B cell (primary cell): ENCODE data around the gene MIER3. TPM values are rescaled to one million over a fixed set of nuclear protein-coding genes. Genes with fewer than 3 reads are reported as not detected.

Experiments used
- ATAC-seq: fragments of 200-7000 bp; cut with Tn5 transposase; one replicate; pipeline ENCODE4 v1.10.0; 2021; ENCODE audit warnings: low read depth, mild to moderate bottlenecking, moderate number of reproducible peaks, moderate library complexity
- CTCF ChIA-PET: fragments of 350-600 bp; sonication (Branson Sonifier 250); formaldehyde crosslinking; loops from one replicate; lab custom pipeline; 2021; ENCODE audit warnings: antibody characterized with exemption, inconsistent platforms; lab: Charles Lee
- POLR2A ChIA-PET: fragments of 350-600 bp; sonication (Branson Sonifier 250); formaldehyde crosslinking; loops from one replicate; lab custom pipeline; 2021; ENCODE audit warnings: antibody characterized with exemption; lab: Charles Lee
- DNase-seq: peaks from one replicate; pipeline ENCODE4 v3.0.0; 2013
- H2AFZ ChIP-seq: 2 replicates; pipeline ENCODE4 v1.6.1; 2012; ENCODE audit warnings: mild to moderate bottlenecking, low read depth, low read length; ENCODE audit not compliant: insufficient read depth, poor library complexity, severe bottlenecking
- H3K27ac ChIP-seq, 2 donors: 1 replicate in 1 of 2; 2 replicates in 1 of 2; pipeline ENCODE4 v1.5.1; 2012 to 2013; ENCODE audit warnings: low read length in 2 of 2, mild to moderate bottlenecking in 2 of 2, moderate library complexity in 1 of 2
- H3K27me3 ChIP-seq, 4 experiments: fragments of 200-600 bp in 1 of 4; sonication (generic) in 1 of 4; replicated peaks in 1 of 4; 1 replicate in 2 of 4; 2 replicates in 2 of 4; pipeline versions ENCODE4 v1.6.1 to v1.7.0; 2013 to 2016; ENCODE audit warnings: low read length in 3 of 4, mild to moderate bottlenecking in 2 of 4, mixed read lengths in 1 of 4, moderate library complexity in 1 of 4; ENCODE audit not compliant: insufficient read depth in 4 of 4, control insufficient read depth in 3 of 4; ENCODE audit errors: control extremely low read depth in 1 of 4
- H3K36me3 ChIP-seq, 2 experiments: replicated peaks in 1 of 2; 1 replicate in 1 of 2; 2 replicates in 1 of 2; pipeline versions ENCODE4 v1.6.1 to v1.7.1; 2013; ENCODE audit warnings: low read length in 1 of 2; ENCODE audit not compliant: insufficient read depth in 2 of 2, control insufficient read depth in 1 of 2; ENCODE audit errors: control extremely low read depth in 1 of 2, extremely low read depth in 1 of 2
- H3K4me1 ChIP-seq, 2 donors: fragments of 200-600 bp in 1 of 2; sonication (generic) in 1 of 2; 1 replicate in 1 of 2; 2 replicates in 1 of 2; pipeline versions ENCODE4 v1.5.1 to v1.6.1; 2013 to 2017; ENCODE audit warnings: low read length in 2 of 2; ENCODE audit not compliant: control insufficient read depth in 2 of 2, insufficient read depth in 2 of 2
- H3K4me2 ChIP-seq: replicated peaks from 2 replicates; pipeline ENCODE3; 2012; ENCODE audit warnings: mild to moderate bottlenecking, low read depth, low read length; ENCODE audit not compliant: poor library complexity, severe bottlenecking
- H3K4me3 ChIP-seq, 5 experiments: fragments of 200-600 bp in 1 of 5; sonication (generic) in 1 of 5; 1 replicate in 3 of 5; 2 replicates in 2 of 5; pipeline versions ENCODE4 v1.5.1 to v1.7.0; 2011 to 2016; ENCODE audit warnings: low read length in 4 of 5, mild to moderate bottlenecking in 4 of 5, low read depth in 2 of 5, control low read depth in 1 of 5, moderate library complexity in 1 of 5; ENCODE audit not compliant: insufficient read depth in 1 of 5; ENCODE audit errors: control extremely low read depth in 1 of 5, extremely low read depth in 1 of 5
- H3K79me2 ChIP-seq: fragments of 200-600 bp; sonication (generic); one replicate; pipeline ENCODE4 v1.6.0; 2016; ENCODE audit warnings: low read length; ENCODE audit not compliant: control insufficient read depth, insufficient read depth
- H3K9ac ChIP-seq: fragments of 200-600 bp; sonication (generic); 2 replicates; pipeline ENCODE4 v1.6.1; 2017; ENCODE audit warnings: mild to moderate bottlenecking, low read length, moderate library complexity
- H3K9me3 ChIP-seq, 3 donors: one replicate each; pipeline versions ENCODE4 v1.6.1 to v1.7.1; 2013; ENCODE audit warnings: low read length in 2 of 3; ENCODE audit not compliant: control insufficient read depth in 2 of 3, insufficient read depth in 1 of 3; ENCODE audit errors: control extremely low read depth in 1 of 3
- H4K20me1 ChIP-seq: 2 replicates; pipeline ENCODE4 v1.6.0; 2012; ENCODE audit warnings: mild to moderate bottlenecking, low read length; ENCODE audit not compliant: insufficient read depth, control insufficient read depth, poor library complexity, severe bottlenecking
- H3K27ac Mint-ChIP-seq: one replicate; pipeline ENCODE4 v1.8.0; 2021; ENCODE audit warnings: mixed read lengths
- H3K27me3 Mint-ChIP-seq: one replicate; pipeline ENCODE4 v1.8.0; 2021; ENCODE audit warnings: mixed read lengths
- H3K4me1 Mint-ChIP-seq: one replicate; pipeline ENCODE4 v1.8.0; 2021; ENCODE audit warnings: mixed read lengths
- H3K4me3 Mint-ChIP-seq: one replicate; pipeline ENCODE4 v1.8.0; 2021; ENCODE audit warnings: mixed read lengths
- H3K9me3 Mint-ChIP-seq: one replicate; pipeline ENCODE4 v1.8.0; 2022; ENCODE audit warnings: mixed read lengths; ENCODE audit not compliant: insufficient read depth
- EZH2 ChIP-seq: IDR thresholded peaks from 2 replicates; pipeline ENCODE4 v1.6.1; 2012; ENCODE audit warnings: borderline replicate concordance, low read depth, mild to moderate bottlenecking, moderate library complexity, low read length; ENCODE audit not compliant: insufficient read depth, poor library complexity, severe bottlenecking
- WGBS: methylation state at CpG from one replicate; pipeline ENCODE4 v1.1.5; 2013; ENCODE audit warnings: missing lambda C conversion rate; ENCODE audit not compliant: insufficient coverage; 5-methylcytosine and 5-hydroxymethylcytosine counted together
- intact Hi-C: fragments of 100-400 bp; cut with micrococcal nuclease; formaldehyde crosslinking; loops from one replicate; pipeline ENCODE4 v1.10.0; 2022
- polyA minus RNA-seq: library from RNA; depleted of rRNA, polyadenylated mRNA; stranded (reverse); fragments of >200 nt; gene quantifications from 2 replicates; pipeline ENCODE4 v1.2.3, GENCODE V29; 2012
- polyA plus RNA-seq: library from polyadenylated mRNA; depleted of rRNA; stranded (reverse); fragments of >200 nt; gene quantifications from 2 replicates; pipeline ENCODE4 v1.2.3, GENCODE V29; 2012
- total RNA-seq, 2 donors: library from RNA; stranded (reverse); fragments of 120-200 nt in 1 of 2; gene quantifications; 1 replicate in 1 of 2; 2 replicates in 1 of 2; pipeline versions ENCODE4 v1.2.3 to v1.2.4, GENCODE V29; 2013 to 2022
- TF ChIP-seq, protein P1 (sequence below): fragments of 200-600 bp; IDR thresholded peaks from one replicate; pipeline ENCODE4 v1.8.0; 2022; ENCODE audit warnings: antibody characterized with exemption, mild to moderate bottlenecking

The MIER3 gene, protein sequence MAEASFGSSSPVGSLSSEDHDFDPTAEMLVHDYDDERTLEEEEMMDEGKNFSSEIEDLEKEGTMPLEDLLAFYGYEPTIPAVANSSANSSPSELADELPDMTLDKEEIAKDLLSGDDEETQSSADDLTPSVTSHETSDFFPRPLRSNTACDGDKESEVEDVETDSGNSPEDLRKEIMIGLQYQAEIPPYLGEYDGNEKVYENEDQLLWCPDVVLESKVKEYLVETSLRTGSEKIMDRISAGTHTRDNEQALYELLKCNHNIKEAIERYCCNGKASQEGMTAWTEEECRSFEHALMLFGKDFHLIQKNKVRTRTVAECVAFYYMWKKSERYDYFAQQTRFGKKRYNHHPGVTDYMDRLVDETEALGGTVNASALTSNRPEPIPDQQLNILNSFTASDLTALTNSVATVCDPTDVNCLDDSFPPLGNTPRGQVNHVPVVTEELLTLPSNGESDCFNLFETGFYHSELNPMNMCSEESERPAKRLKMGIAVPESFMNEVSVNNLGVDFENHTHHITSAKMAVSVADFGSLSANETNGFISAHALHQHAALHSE
- total RNA-seq (23.2 and 25.9 TPM in 2 replicates), polyA plus RNA-seq (5.8 and 8.2 TPM in 2 replicates), polyA minus RNA-seq (8.5 and 10.8 TPM in 2 replicates)
- 25.7 TPM for total RNA-seq (2013)

DNA sequence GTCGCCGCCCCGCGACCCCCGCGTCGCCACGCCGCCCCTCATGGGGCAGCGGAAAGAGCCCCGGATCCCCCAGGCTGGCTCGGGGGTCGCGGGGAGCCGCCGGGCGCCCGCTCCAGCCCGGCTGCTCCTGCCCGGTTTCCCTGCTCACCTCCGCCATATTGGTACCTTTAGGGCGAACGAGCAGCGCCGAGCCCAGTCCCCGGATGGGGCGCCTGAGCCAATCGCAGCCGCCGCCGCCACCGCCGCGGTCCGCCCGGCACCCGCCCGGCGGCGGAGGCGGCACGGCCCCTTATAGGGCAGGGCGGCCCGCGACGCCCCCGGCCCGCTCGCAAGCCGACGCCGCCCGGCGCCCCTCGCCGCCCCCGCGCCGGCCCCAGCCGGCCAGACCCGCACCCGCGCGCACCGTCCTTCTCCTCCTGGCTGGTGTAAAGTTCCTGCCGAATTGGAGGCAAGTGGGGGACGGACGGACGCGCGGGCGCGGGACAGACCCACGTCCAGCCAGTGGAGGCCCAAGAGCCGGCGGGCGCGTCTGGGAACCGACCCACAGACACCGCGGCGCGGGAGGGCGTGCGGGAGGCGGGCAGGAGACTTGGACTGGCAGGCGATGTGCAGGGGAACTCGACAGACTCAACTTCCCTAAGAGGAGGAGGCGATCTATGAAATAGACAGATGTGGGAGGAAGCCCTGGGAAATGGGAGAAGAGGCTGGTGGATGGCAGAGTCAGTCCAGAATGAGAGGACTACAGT lies at the start of gene MIER3:
MIER3 (minus strand) TSS at position 178 of the 746 bp plus-strand sequence; CDS start at position 157, 21 bp downstream.
- Mint-ChIP-seq H3K27me3 (peaks cover 11% of the 10 kb centered on the region), H3K4me1 (peaks cover 25% of the 10 kb centered on the region), H3K4me3 (peak within 1 kb of the TSS; percentile 97), H3K27ac (peak within 1 kb of the TSS; percentile 88), H3K9me3 (no peaks in the 10 kb centered on the region)
- Histone ChIP-seq H3K36me3 (peaks cover 1 to 3% of the 10 kb centered on the region in 2 experiments), H3K4me3 (peak within 1 kb of the TSS; percentile 38 to 77 (median 72)), H3K4me2 (peak within 1 kb of the TSS; percentile 98), H3K27ac (peak within 1 kb of the TSS in 1 of 2 donors; percentile 59), H2AFZ (peak within 1 kb of the TSS; percentile 98), H3K79me2 (peaks cover 29% of the 10 kb centered on the region), H3K4me1 (peaks cover 17 to 19% of the 10 kb centered on the region in 2 donors), H4K20me1 (peaks cover 17% of the 10 kb centered on the region), H3K27me3 (peaks cover 0 to 5% (median 1%) of the 10 kb centered on the region in 4 experiments), H3K9me3 (no peaks in the 10 kb centered on the region), H3K9ac (peak within 1 kb of the TSS; percentile 75)
- TF ChIP-seq EZH2, result no peak
- TF ChIP-seq, protein P1, sequence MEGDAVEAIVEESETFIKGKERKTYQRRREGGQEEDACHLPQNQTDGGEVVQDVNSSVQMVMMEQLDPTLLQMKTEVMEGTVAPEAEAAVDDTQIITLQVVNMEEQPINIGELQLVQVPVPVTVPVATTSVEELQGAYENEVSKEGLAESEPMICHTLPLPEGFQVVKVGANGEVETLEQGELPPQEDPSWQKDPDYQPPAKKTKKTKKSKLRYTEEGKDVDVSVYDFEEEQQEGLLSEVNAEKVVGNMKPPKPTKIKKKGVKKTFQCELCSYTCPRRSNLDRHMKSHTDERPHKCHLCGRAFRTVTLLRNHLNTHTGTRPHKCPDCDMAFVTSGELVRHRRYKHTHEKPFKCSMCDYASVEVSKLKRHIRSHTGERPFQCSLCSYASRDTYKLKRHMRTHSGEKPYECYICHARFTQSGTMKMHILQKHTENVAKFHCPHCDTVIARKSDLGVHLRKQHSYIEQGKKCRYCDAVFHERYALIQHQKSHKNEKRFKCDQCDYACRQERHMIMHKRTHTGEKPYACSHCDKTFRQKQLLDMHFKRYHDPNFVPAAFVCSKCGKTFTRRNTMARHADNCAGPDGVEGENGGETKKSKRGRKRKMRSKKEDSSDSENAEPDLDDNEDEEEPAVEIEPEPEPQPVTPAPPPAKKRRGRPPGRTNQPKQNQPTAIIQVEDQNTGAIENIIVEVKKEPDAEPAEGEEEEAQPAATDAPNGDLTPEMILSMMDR, result no peak
- peak; percentile 84 for DNase-seq
- ATAC-seq, result peak; percentile 91
- ChIA-PET CTCF (no interaction called here), POLR2A (no interaction called here)
- intact Hi-C loops, result loop anchor here (1.0 to 5.0 kb wide), 6 partner anchors 42 to 1510 kb away; partner anchors contain the start of gene PLK2
- WGBS, result under 1% methylated on average over 86 of the region's 89 CpGs
